Measurements from ENCODE around the gene MBOAT2.

GRCh38 chr2:8851811-8852560, 151.5 kb downstream of the MBOAT2 start:
- no peak for TF ChIP-seq SNAPC2 (CRISPR knock-in tag; IDR thresholded peaks at IDR 0.05)
- TF ChIP-seq TARDBP (CRISPR knock-in tag; IDR thresholded peaks at IDR 0.05), result no peak
- no peak for TF ChIP-seq TBX2 (CRISPR knock-in tag; IDR thresholded peaks at IDR 0.05; ENCODE audit: borderline replicate concordance)
- no peak for TF ChIP-seq CTCF (CRISPR knock-in tag; IDR thresholded peaks at IDR 0.05)
- no peak for TF ChIP-seq DZIP1 (CRISPR knock-in tag; IDR thresholded peaks at IDR 0.05)
- TF ChIP-seq ZFP62 (CRISPR knock-in tag; IDR thresholded peaks at IDR 0.05), result no peak
- no peak for TF ChIP-seq TAF1 (CRISPR knock-in tag; IDR thresholded peaks at IDR 0.05)
- no peak for TF ChIP-seq ZNF350 (CRISPR knock-in tag; IDR thresholded peaks at IDR 0.05; ENCODE audit: borderline replicate concordance, low read depth)
- TF ChIP-seq ZMYM4 (CRISPR knock-in tag; IDR thresholded peaks at IDR 0.05), result no peak
- TF ChIP-seq ZNF552 (CRISPR knock-in tag; IDR thresholded peaks at IDR 0.05; ENCODE audit: borderline replicate concordance), result no peak
- no peak for TF ChIP-seq TCF7 (IDR thresholded peaks at IDR 0.05; ENCODE audit: low read depth)
- TF ChIP-seq ZNF644 (CRISPR knock-in tag; IDR thresholded peaks at IDR 0.05; ENCODE audit: low read depth), result no peak
- no peak for TF ChIP-seq POLR2A (IDR thresholded peaks at IDR 0.05; ENCODE audit: insufficient read depth in 1 of 2, low read depth in 2 of 2, low read length in 2 of 2)
- TF ChIP-seq ZNF567 (CRISPR knock-in tag; IDR thresholded peaks at IDR 0.05; ENCODE audit: borderline replicate concordance), result no peak

Data from HepG2 (cell line).